H9 (cell line): ENCODE data around the gene CBLB. TPM values are rescaled to one million over a fixed set of nuclear protein-coding genes. Genes with fewer than 3 reads are reported as not detected.
A peak's percentile ranks its signal among the peaks of the same experiment; 100 is the strongest.

Source experiments
- DNase-seq: peaks from one replicate; pipeline ENCODE4 v3.0.0-alpha.2; 2017
- H2AFZ ChIP-seq: one replicate; pipeline ENCODE4 v1.6.1; 2013; ENCODE audit warnings: mild to moderate bottlenecking, low read length, control low read depth, moderate library complexity
- H2AK5ac ChIP-seq: 2 replicates; pipeline ENCODE4 v1.6.1; 2013; ENCODE audit warnings: low read length, control low read depth, mixed read lengths; ENCODE audit not compliant: insufficient read length
- H2BK120ac ChIP-seq: one replicate; pipeline ENCODE4 v1.6.1; 2013; ENCODE audit warnings: low read depth, mild to moderate bottlenecking, low read length, control low read depth, inconsistent platforms; ENCODE audit not compliant: poor library complexity, severe bottlenecking
- H2BK12ac ChIP-seq: 2 replicates; pipeline ENCODE4 v1.6.1; 2013; ENCODE audit warnings: low read length, control low read depth, mixed read lengths, low read depth; ENCODE audit not compliant: insufficient read length
- H2BK15ac ChIP-seq: 2 replicates; pipeline ENCODE4 v1.6.1; 2013; ENCODE audit warnings: low read depth, low read length, control low read depth
- H2BK20ac ChIP-seq: one replicate; pipeline ENCODE4 v1.6.1; 2013; ENCODE audit warnings: low read depth, mild to moderate bottlenecking, low read length, control low read depth, inconsistent platforms; ENCODE audit not compliant: poor library complexity, severe bottlenecking
- H2BK5ac ChIP-seq: 2 replicates; pipeline ENCODE4 v1.6.1; 2013; ENCODE audit warnings: low read length, control low read depth, mixed read lengths; ENCODE audit not compliant: insufficient read length
- H3K14ac ChIP-seq: 2 replicates; pipeline ENCODE4 v1.6.1; 2013; ENCODE audit warnings: low read length, control low read depth; ENCODE audit not compliant: insufficient read depth
- H3K18ac ChIP-seq: 2 replicates; pipeline ENCODE4 v1.6.1; 2013; ENCODE audit warnings: low read depth, mild to moderate bottlenecking, mixed read lengths, low read length, control low read depth; ENCODE audit not compliant: insufficient read length
- H3K23ac ChIP-seq: 2 replicates; pipeline ENCODE4 v1.6.1; 2013; ENCODE audit warnings: low read length, control low read depth, mixed read lengths, low read depth; ENCODE audit not compliant: insufficient read length
- H3K23me2 ChIP-seq: 2 replicates; pipeline ENCODE4 v1.6.1; 2013; ENCODE audit warnings: low read depth, mild to moderate bottlenecking, mixed read lengths, low read length, control low read depth; ENCODE audit not compliant: insufficient read length, poor library complexity, severe bottlenecking
- H3K27ac ChIP-seq: 2 replicates; pipeline ENCODE4 v1.5.1; 2013; ENCODE audit warnings: low read length, control low read depth, mixed read lengths, low read depth; ENCODE audit not compliant: insufficient read length
- H3K27me3 ChIP-seq: 2 replicates; pipeline ENCODE4 v1.6.1; 2013; ENCODE audit warnings: low read length, control low read depth, inconsistent platforms; ENCODE audit not compliant: insufficient read depth
- H3K4ac ChIP-seq: 2 replicates; pipeline ENCODE4 v1.6.1; 2013; ENCODE audit warnings: low read depth, mild to moderate bottlenecking, control low read depth, inconsistent platforms, low read length, moderate library complexity
- H3K4me1 ChIP-seq: 2 replicates; pipeline ENCODE4 v1.6.1; 2013; ENCODE audit warnings: low read length, control low read depth, inconsistent platforms; ENCODE audit not compliant: insufficient read depth
- H3K4me2 ChIP-seq: 2 replicates; pipeline ENCODE4 v1.6.1; 2013; ENCODE audit warnings: low read length, control low read depth, mixed read lengths; ENCODE audit not compliant: insufficient read length, insufficient read depth
- H3K56ac ChIP-seq: 2 replicates; pipeline ENCODE4 v1.6.1; 2013; ENCODE audit warnings: low read depth, mild to moderate bottlenecking, mixed read lengths, low read length, control low read depth; ENCODE audit not compliant: insufficient read length
- H3K79me1 ChIP-seq: 2 replicates; pipeline ENCODE4 v1.6.1; 2013; ENCODE audit warnings: low read depth, mild to moderate bottlenecking, moderate library complexity, low read length, control low read depth, inconsistent platforms; ENCODE audit not compliant: insufficient read depth, poor library complexity, severe bottlenecking
- H3K79me2 ChIP-seq: 2 replicates; pipeline ENCODE4 v1.6.1; 2013; ENCODE audit warnings: low read length, control low read depth, inconsistent platforms; ENCODE audit not compliant: insufficient read depth
- H3K9ac ChIP-seq: 2 replicates; pipeline ENCODE4 v1.6.1; 2013; ENCODE audit warnings: low read length, control low read depth, mixed read lengths; ENCODE audit not compliant: insufficient read length; ENCODE audit errors: extremely low read depth
- H3K9me3 ChIP-seq: one replicate; pipeline ENCODE4 v1.6.1; 2013; ENCODE audit warnings: low read depth, low read length, inconsistent platforms; ENCODE audit not compliant: control insufficient read depth
- H3T11ph ChIP-seq: one replicate; pipeline ENCODE4 v1.6.1; 2013; ENCODE audit warnings: mild to moderate bottlenecking, low read length, control low read depth, inconsistent platforms
- H4K20me1 ChIP-seq: one replicate; pipeline ENCODE4 v1.6.1; 2013; ENCODE audit not compliant: control insufficient read depth, insufficient read length, insufficient read depth
- H4K5ac ChIP-seq: 2 replicates; pipeline ENCODE4 v1.6.1; 2013; ENCODE audit warnings: low read depth, mild to moderate bottlenecking, mixed read lengths, low read length, control low read depth; ENCODE audit not compliant: insufficient read length
- H4K8ac ChIP-seq: replicated peaks from 2 replicates; pipeline ENCODE4 v1.6.1; 2013; ENCODE audit warnings: low read length, control low read depth, mixed read lengths, low read depth; ENCODE audit not compliant: insufficient read length
- H4K91ac ChIP-seq: 2 replicates; pipeline ENCODE4 v1.6.1; 2013; ENCODE audit warnings: low read depth, mild to moderate bottlenecking, moderate library complexity, mixed read lengths, low read length, control low read depth; ENCODE audit not compliant: insufficient read length
- H3K27ac Mint-ChIP-seq, 3 experiments: 2 replicates in 2 of 3; 3 replicates in 1 of 3; pipeline ENCODE4 v1.8.0; 2020 to 2021; ENCODE audit warnings: mixed read lengths in 3 of 3, mild to moderate bottlenecking in 1 of 3, moderate library complexity in 1 of 3
- H3K27me3 Mint-ChIP-seq: 2 replicates; pipeline ENCODE4 v1.8.0; 2021; ENCODE audit warnings: low read depth, mild to moderate bottlenecking, moderate library complexity, mixed read lengths
- H3K36me3 Mint-ChIP-seq, 3 experiments: 2 replicates in 2 of 3; 3 replicates in 1 of 3; pipeline ENCODE4 v1.8.0; 2020 to 2021; ENCODE audit warnings: low read depth in 3 of 3, mixed read lengths in 3 of 3; ENCODE audit not compliant: insufficient read depth in 1 of 3
- H3K4me1 Mint-ChIP-seq, 2 experiments: 2 replicates each; pipeline ENCODE4 v1.8.0; 2020; ENCODE audit warnings: mixed read lengths in 2 of 2
- H3K4me3 Mint-ChIP-seq, 2 experiments: 2 replicates in 1 of 2; 3 replicates in 1 of 2; pipeline ENCODE4 v1.8.0; 2020 to 2021; ENCODE audit warnings: mild to moderate bottlenecking in 2 of 2, mixed read lengths in 2 of 2, moderate library complexity in 1 of 2
- H3K9me3 Mint-ChIP-seq, 2 experiments: 2 replicates in 1 of 2; 3 replicates in 1 of 2; pipeline ENCODE4 v1.8.0; 2020; ENCODE audit warnings: mild to moderate bottlenecking in 2 of 2, mixed read lengths in 2 of 2, moderate library complexity in 1 of 2
- whole genome bisulfite sequencing: extraction: QIAGEN DNeasy Blood & Tissue Kit; methylation state at CpG from one replicate; pipeline ENCODE4 v1.1.7; 2013; ENCODE audit warnings: missing lambda C conversion rate, low lambda C conversion rate, mixed read lengths; ENCODE audit not compliant: insufficient read length; ENCODE audit errors: extremely low coverage; 5-methylcytosine and 5-hydroxymethylcytosine counted together
- total RNA-seq: library from RNA; stranded (reverse); gene quantifications from 2 replicates; pipeline ENCODE4 v1.2.1, GENCODE V29; 2021
- TF ChIP-seq, protein P1 (sequence below): fragments of 200-600 bp; sonication (generic); conservative IDR thresholded peaks from 3 replicates; pipeline ENCODE4 v1.8.0; 2021; ENCODE audit warnings: antibody characterized with exemption, mild to moderate bottlenecking

CBLB gene
- total RNA-seq, 1 experiment from 2014 or later = 25.7 TPM

DNA sequence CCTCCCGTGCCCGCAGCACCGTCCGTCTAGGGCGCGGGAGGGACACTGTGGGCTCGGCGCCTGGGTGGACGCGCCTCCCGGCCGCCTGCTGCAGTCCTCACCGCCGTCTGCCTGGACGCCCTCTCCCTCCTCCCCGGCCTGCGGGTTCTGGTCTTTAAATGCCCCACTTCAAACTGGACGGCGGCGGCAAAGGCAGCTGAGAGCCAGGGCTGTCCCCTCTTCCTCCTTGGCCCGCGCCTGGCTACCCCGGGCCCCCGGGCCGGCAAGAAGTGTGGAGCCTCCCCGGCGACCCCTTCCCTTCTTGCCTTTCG, 426 bp downstream of the CBLB start:
- DNase-seq = peak; percentile 54
- H2AK5ac ChIP-seq = no peak overlapping the region
- no peak overlapping the region for H2BK12ac ChIP-seq
- H2AFZ ChIP-seq = no peak overlapping the region
- H3K9me3 ChIP-seq = no peaks in the 10 kb centered on the region
- H3K23ac ChIP-seq = no peak overlapping the region
- H3K9ac ChIP-seq = peak overlapping the region; percentile 77
- H3K9me3 Mint-ChIP-seq = no peaks in the 10 kb centered on the region
- H3K4ac ChIP-seq = no peak overlapping the region
- H3K27ac ChIP-seq = no peak overlapping the region
- peak overlapping the region; percentile 70 for H3K14ac ChIP-seq
- H3K27me3 ChIP-seq = no peaks in the 10 kb centered on the region
- no peak overlapping the region for H4K5ac ChIP-seq
- TF ChIP-seq, protein P1, sequence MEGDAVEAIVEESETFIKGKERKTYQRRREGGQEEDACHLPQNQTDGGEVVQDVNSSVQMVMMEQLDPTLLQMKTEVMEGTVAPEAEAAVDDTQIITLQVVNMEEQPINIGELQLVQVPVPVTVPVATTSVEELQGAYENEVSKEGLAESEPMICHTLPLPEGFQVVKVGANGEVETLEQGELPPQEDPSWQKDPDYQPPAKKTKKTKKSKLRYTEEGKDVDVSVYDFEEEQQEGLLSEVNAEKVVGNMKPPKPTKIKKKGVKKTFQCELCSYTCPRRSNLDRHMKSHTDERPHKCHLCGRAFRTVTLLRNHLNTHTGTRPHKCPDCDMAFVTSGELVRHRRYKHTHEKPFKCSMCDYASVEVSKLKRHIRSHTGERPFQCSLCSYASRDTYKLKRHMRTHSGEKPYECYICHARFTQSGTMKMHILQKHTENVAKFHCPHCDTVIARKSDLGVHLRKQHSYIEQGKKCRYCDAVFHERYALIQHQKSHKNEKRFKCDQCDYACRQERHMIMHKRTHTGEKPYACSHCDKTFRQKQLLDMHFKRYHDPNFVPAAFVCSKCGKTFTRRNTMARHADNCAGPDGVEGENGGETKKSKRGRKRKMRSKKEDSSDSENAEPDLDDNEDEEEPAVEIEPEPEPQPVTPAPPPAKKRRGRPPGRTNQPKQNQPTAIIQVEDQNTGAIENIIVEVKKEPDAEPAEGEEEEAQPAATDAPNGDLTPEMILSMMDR = no peak
- no peak overlapping the region for H2BK20ac ChIP-seq
- peak overlapping the region; percentile 89 for H3K4me2 ChIP-seq
- no peaks in the 10 kb centered on the region for H3K79me1 ChIP-seq
- no CpG with 5 or more reads among the region's 28 CpGs for WGBS
- peaks cover 26 to 34% of the 10 kb centered on the region in 2 experiments for H3K4me1 Mint-ChIP-seq
- peak overlapping the region in 2 of 3 experiments; percentile 32 to 80; a peak in 2 of 7 replicates for H3K27ac Mint-ChIP-seq
- no peak overlapping the region for H4K91ac ChIP-seq
- no peak overlapping the region for H2BK5ac ChIP-seq
- H3K56ac ChIP-seq = no peak overlapping the region
- no peaks in the 10 kb centered on the region for H4K20me1 ChIP-seq
- H2BK15ac ChIP-seq = no peak overlapping the region
- H3K36me3 Mint-ChIP-seq = peaks cover 3 to 13% (median 3%) of the 10 kb centered on the region in 3 experiments; a peak in 5 of 7 replicates
- H3K4me3 Mint-ChIP-seq = peak overlapping the region; percentile 98
- H3K79me2 ChIP-seq = peaks cover 3% of the 10 kb centered on the region; the same call in 1 of the 2 replicates
- no peak overlapping the region for H4K8ac ChIP-seq
- no peaks in the 10 kb centered on the region for H3K27me3 Mint-ChIP-seq
- peaks cover 8% of the 10 kb centered on the region for H3K23me2 ChIP-seq
- no peak overlapping the region for H2BK120ac ChIP-seq
- peaks cover 2% of the 10 kb centered on the region; the same call in 1 of the 2 replicates for H3K4me1 ChIP-seq
- no peak overlapping the region for H3T11ph ChIP-seq
- no peak overlapping the region for H3K18ac ChIP-seq
